CD4-positive, CD25-positive, alpha-beta regulatory T cell (primary cell): ENCODE results near the gene PFN3. TPM values are rescaled to one million over a fixed set of nuclear protein-coding genes. Genes with fewer than 3 reads are reported as not detected.

Experiments
- ATAC-seq, 2 donors: fragments of 150-1000 bp; cut with Tn5 transposase; one replicate each; pipeline ENCODE4 v1.10.0; 2021; ENCODE audit warnings: low read depth in 2 of 2, moderate number of reproducible peaks in 2 of 2, moderate library complexity in 1 of 2
- DNase-seq, 3 donors: peaks; one replicate each; pipeline versions ENCODE4 v3.0.0 to v3.0.0-alpha.2; 2012 to 2022; ENCODE audit warnings: mixed read lengths in 1 of 3
- H3K27ac ChIP-seq: one replicate; pipeline ENCODE4 v1.7.0; 2013; ENCODE audit warnings: mild to moderate bottlenecking, low read length; ENCODE audit not compliant: insufficient read depth, poor library complexity, severe bottlenecking
- H3K27me3 ChIP-seq: one replicate; pipeline ENCODE4 v1.7.0; 2013; ENCODE audit warnings: low read length; ENCODE audit not compliant: control insufficient read depth, insufficient read depth
- H3K36me3 ChIP-seq: one replicate; pipeline ENCODE4 v1.7.0; 2013; ENCODE audit warnings: mild to moderate bottlenecking, low read length, moderate library complexity; ENCODE audit not compliant: control insufficient read depth, insufficient read depth
- H3K4me1 ChIP-seq: 2 replicates; pipeline ENCODE4 v1.7.0; 2013; ENCODE audit warnings: mild to moderate bottlenecking, low read length; ENCODE audit not compliant: insufficient read depth, control insufficient read depth, poor library complexity, severe bottlenecking
- H3K4me3 ChIP-seq: one replicate; pipeline ENCODE4 v1.7.0; 2013; ENCODE audit warnings: low read depth, mild to moderate bottlenecking, low read length, moderate library complexity
- H3K9me3 ChIP-seq, 2 experiments: 1 replicate in 1 of 2; 2 replicates in 1 of 2; pipeline ENCODE4 v1.7.0; 2013; ENCODE audit warnings: low read length in 2 of 2, mild to moderate bottlenecking in 1 of 2, moderate library complexity in 1 of 2; ENCODE audit not compliant: control insufficient read depth in 2 of 2
- H3K27ac Mint-ChIP-seq, 3 donors: one replicate each; pipeline ENCODE4 v1.8.0; 2020 to 2022; ENCODE audit warnings: mild to moderate bottlenecking in 3 of 3, mixed read lengths in 3 of 3, moderate library complexity in 2 of 3
- H3K27me3 Mint-ChIP-seq: one replicate; pipeline ENCODE4 v1.8.0; 2022; ENCODE audit warnings: mild to moderate bottlenecking, mixed read lengths
- H3K36me3 Mint-ChIP-seq: one replicate; pipeline ENCODE4 v1.8.0; 2020; ENCODE audit warnings: mixed read lengths
- H3K4me1 Mint-ChIP-seq, 4 donors: one replicate each; pipeline ENCODE4 v1.8.0; 2020 to 2022; ENCODE audit warnings: mixed read lengths in 4 of 4, mild to moderate bottlenecking in 1 of 4
- H3K4me3 Mint-ChIP-seq, 4 donors: one replicate each; pipeline ENCODE4 v1.8.0; 2020 to 2022; ENCODE audit warnings: mild to moderate bottlenecking in 4 of 4, mixed read lengths in 4 of 4, moderate library complexity in 3 of 4
- H3K9me3 Mint-ChIP-seq, 7 donors: one replicate each; pipeline ENCODE4 v1.8.0; 2020 to 2022; ENCODE audit warnings: mixed read lengths in 7 of 7, mild to moderate bottlenecking in 3 of 7, moderate library complexity in 2 of 7
- polyA plus RNA-seq, 4 donors: library from polyadenylated mRNA; unstranded; fragments of 300-500 nt; fragmentation: Illumina TruSeq; gene quantifications; one replicate each; pipeline ENCODE4 v1.2.3, GENCODE V29; 2021
- total RNA-seq: library from RNA; stranded (reverse); gene quantifications from one replicate; pipeline ENCODE4 v1.2.3, GENCODE V29; 2022

Gene PFN3
- total and polyA plus RNA-seq, 5 donors from 2014 or later: not detected

DNA sequence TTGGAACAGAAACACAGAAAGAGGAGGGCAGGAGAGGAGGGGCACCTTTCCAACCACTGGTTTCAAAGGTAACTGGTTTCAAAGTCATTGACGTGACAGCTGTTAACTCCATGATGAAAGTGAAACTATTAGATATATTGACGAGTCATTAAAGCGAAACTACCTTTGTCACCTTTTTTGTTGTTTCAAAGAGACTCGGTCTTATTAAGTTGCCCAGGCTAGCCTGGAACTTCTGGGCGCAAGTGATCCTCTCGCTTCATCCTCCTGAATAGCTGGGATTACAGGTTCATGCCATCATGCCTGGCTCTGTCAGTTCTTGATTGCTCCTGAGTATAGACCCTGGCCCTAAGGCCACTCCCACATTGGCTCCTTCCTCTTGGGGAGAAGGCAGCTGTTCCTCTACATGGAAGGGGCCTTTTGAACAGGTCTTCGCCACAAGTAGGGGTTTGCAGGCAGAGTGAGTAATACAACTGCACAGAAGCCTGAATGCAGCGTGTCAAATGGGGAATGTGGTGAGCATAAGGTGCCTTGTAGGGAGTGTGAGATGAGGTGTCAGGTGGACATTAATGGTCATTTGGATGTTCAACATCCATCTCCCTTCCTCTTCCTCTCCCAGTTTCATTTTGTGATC, 12.3 kb upstream of the PFN3 start:
- Histone ChIP-seq H3K36me3 (no peaks in the 10 kb centered on the region), H3K4me1 (peaks cover 14% of the 10 kb centered on the region), H3K9me3 (no peaks in the 10 kb centered on the region), H3K27me3 (no peaks in the 10 kb centered on the region), H3K27ac (peak overlapping the region; percentile 72), H3K4me3 (peak overlapping the region; percentile 78)
- Mint-ChIP-seq H3K9me3 (no peaks in the 10 kb centered on the region), H3K27ac (peak overlapping the region; percentile 77 to 89 (median 87)), H3K36me3 (no peaks in the 10 kb centered on the region), H3K4me1 (peaks cover 0 to 48% (median 28%) of the 10 kb centered on the region in 4 donors), H3K27me3 (peaks cover 5% of the 10 kb centered on the region), H3K4me3 (peak overlapping the region; percentile 49 to 81 (median 68))
- DNase-seq: peak in 2 of 3 donors; percentile 74 to 84
- ATAC-seq: peak; percentile 56 to 67

DNA sequence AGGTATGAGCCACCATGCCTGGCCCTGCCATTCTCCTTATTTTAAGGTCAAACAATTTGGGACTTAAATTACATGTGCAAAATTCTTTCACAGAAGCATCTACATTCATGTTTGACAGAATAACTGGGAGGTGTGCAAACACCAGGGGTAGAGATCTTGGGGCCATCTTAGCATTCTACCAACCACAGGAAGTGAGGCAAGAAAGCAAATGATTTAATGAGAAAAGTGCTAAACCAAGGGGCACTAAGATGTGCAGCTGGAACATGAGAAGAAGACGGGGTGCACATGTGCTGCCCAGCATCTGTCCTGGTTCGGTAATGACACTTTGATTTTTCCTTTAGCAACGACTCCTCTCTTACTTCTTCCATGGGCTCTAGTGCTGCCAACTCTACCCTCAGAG, 10.1 kb upstream of the PFN3 start:
- ATAC-seq: no peak
- peak in 1 of 3 donors; percentile 34 for DNase-seq
- no peaks in the 10 kb centered on the region for H3K36me3 Mint-ChIP-seq
- H3K9me3 ChIP-seq: no peaks in the 10 kb centered on the region
- peak overlapping the region; percentile 8 to 85 (median 14) for H3K27ac Mint-ChIP-seq
- no peak overlapping the region for H3K4me3 Mint-ChIP-seq
- no peak overlapping the region for H3K4me3 ChIP-seq
- no peaks in the 10 kb centered on the region for H3K27me3 ChIP-seq
- H3K36me3 ChIP-seq: no peaks in the 10 kb centered on the region
- peaks cover 0 to 44% (median 26%) of the 10 kb centered on the region in 4 donors for H3K4me1 Mint-ChIP-seq
- H3K27ac ChIP-seq: no peak overlapping the region
- no peaks in the 10 kb centered on the region for H3K9me3 Mint-ChIP-seq
- peaks cover 16% of the 10 kb centered on the region for H3K4me1 ChIP-seq
- peaks cover 5% of the 10 kb centered on the region for H3K27me3 Mint-ChIP-seq

DNA sequence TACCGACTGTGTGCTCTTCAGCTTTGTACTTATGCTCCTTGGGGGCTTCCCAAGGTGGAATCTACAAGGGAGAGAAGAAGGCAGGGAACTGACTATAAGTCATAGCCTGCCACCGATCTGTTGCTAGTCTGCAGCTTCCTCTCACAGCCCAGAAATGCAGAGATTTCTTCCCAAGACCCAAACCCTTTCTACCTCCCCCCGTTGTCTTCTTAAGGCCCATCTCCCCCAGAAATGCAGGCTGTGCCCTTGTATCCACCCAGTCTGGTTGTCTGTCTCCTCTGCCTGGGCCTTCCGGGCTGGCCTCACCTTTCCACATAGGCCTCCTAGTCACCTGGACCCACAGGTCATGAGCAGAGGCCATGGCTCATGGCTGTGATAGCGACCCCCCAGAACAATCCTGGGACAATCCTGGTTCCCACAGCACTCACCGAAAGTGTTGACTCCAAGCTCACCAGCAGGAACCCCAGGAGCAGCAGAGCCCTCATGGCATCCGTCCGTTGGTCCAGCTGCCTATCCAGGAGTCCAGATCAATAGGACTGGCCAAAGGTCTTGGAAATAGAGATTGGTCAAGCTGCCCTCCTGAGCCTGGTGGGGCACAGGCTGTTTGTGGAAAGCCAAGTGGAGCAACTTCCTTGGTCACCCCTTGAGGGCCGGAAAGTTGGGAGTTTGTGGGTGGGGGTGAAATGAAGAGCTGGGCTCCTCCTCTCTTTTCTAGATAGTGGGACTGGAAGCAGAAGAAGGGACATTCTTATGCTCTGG, 8.8 kb upstream of the PFN3 start, which contains the start of gene F12:
F12 (minus strand) TSS at position 522 of the 759 bp plus-strand sequence; CDS start at position 485, 37 bp downstream.
- peaks cover 0 to 41% (median 24%) of the 10 kb centered on the region in 4 donors for H3K4me1 Mint-ChIP-seq
- Histone ChIP-seq H3K4me1 (peaks cover 29% of the 10 kb centered on the region), H3K36me3 (no peaks in the 10 kb centered on the region), H3K4me3 (no peak within 1 kb of the TSS), H3K9me3 (no peaks in the 10 kb centered on the region), H3K27me3 (no peaks in the 10 kb centered on the region), H3K27ac (no peak within 1 kb of the TSS)
- no peaks in the 10 kb centered on the region for H3K9me3 Mint-ChIP-seq
- peaks cover 8% of the 10 kb centered on the region for H3K27me3 Mint-ChIP-seq
- peak within 1 kb of the TSS in 1 of 4 donors; percentile 69 for H3K4me3 Mint-ChIP-seq
- DNase-seq: no peak
- ATAC-seq: no peak
- H3K36me3 Mint-ChIP-seq: no peaks in the 10 kb centered on the region
- peak within 1 kb of the TSS in 2 of 3 donors; percentile 14 to 85 for H3K27ac Mint-ChIP-seq

DNA sequence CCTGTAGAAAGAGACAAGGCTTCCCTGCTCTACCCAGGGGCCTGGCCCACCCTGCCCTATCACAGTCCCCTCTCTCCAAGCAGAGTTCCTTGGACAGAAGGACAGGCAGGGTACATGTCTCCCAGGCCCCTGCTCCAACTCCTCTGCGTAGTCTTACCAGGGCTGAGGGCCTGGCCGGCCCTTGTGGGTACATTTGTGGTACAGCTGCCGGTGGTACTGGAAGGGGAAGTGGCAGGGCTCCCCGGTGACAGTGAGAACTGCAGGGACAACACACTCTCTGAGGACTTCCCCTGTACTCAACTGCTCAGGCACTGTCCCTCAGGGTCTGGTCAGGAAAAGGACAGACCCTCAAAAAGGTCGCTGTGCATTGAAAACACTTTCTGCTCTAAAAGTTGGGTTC, 5.3 kb upstream of the PFN3 start:
- H3K4me1 Mint-ChIP-seq: peaks cover 0 to 36% (median 18%) of the 10 kb centered on the region in 4 donors
- DNase-seq (no peak), ATAC-seq (no peak)
- H3K27me3 ChIP-seq: no peaks in the 10 kb centered on the region
- H3K9me3 Mint-ChIP-seq: no peaks in the 10 kb centered on the region
- peak overlapping the region in 1 of 3 donors; percentile 74 for H3K27ac Mint-ChIP-seq
- no peaks in the 10 kb centered on the region for H3K9me3 ChIP-seq
- no peak overlapping the region for H3K4me3 ChIP-seq
- no peak overlapping the region for H3K4me3 Mint-ChIP-seq
- H3K36me3 Mint-ChIP-seq: no peaks in the 10 kb centered on the region
- no peaks in the 10 kb centered on the region for H3K36me3 ChIP-seq
- H3K4me1 ChIP-seq: peaks cover 39% of the 10 kb centered on the region
- H3K27ac ChIP-seq: no peak overlapping the region
- peaks cover 29% of the 10 kb centered on the region for H3K27me3 Mint-ChIP-seq

DNA sequence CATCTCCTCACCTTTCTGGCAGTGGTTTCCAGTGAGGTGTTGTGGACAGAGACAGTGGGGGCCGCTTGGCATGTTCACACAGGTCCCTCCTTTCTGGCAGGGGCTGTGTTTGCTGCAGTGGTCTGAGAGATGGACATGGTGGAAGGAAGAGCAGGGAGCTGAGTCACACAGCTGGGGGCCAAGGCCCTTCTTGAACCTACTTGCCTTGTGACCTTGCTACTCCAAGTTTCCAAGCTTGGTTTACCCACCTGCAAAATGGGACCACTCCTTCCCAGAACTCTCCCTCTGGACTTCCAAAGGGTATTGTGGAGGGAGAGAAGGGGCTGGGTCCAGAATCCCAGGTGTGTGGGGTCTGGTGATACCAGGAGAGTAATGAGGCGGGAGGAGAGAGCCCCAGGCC, 4.9 kb upstream of the PFN3 start:
- Mint-ChIP-seq H3K27me3 (peaks cover 29% of the 10 kb centered on the region), H3K4me1 (peaks cover 0 to 32% (median 14%) of the 10 kb centered on the region in 4 donors), H3K4me3 (no peak overlapping the region), H3K36me3 (no peaks in the 10 kb centered on the region), H3K27ac (no peak overlapping the region), H3K9me3 (no peaks in the 10 kb centered on the region)
- no peaks in the 10 kb centered on the region for H3K9me3 ChIP-seq
- H3K4me3 ChIP-seq: no peak overlapping the region
- H3K36me3 ChIP-seq: no peaks in the 10 kb centered on the region
- ATAC-seq: no peak
- no peak for DNase-seq
- no peak overlapping the region for H3K27ac ChIP-seq
- H3K27me3 ChIP-seq: no peaks in the 10 kb centered on the region
- peaks cover 39% of the 10 kb centered on the region for H3K4me1 ChIP-seq

DNA sequence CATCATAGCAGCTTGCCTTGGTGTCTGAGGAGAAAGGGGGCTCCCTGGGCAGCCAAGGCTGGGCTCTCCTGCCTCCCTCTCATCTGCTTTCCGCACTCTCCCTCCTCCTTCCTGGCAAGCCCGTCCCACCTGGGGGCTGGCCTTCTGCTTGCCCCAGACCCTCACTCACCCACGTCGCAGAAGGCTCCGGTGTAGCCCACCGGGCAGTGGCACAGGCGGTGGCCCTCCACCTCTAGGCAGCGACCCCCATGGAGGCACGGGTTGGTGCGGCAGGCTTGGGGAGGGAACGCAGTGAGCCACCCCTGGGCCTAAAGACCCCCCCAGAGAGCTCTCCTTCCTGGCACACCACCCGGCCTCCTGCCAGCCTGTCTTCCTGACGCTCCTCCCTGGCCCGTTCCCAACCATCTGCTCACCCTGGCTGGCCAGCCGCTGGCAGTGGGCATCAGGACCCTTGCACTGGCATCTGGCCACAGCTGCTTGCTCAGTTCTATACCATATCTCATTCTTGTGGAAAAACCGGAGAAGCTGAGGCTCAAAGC, 4.2 kb upstream of the PFN3 start:
- Mint-ChIP-seq H3K9me3 (no peaks in the 10 kb centered on the region), H3K27me3 (peaks cover 29% of the 10 kb centered on the region), H3K27ac (no peak overlapping the region), H3K36me3 (no peaks in the 10 kb centered on the region), H3K4me1 (peaks cover 0 to 32% (median 13%) of the 10 kb centered on the region in 4 donors), H3K4me3 (peak overlapping the region in 3 of 4 donors; percentile 59 to 66 (median 65))
- H3K27ac ChIP-seq: peak overlapping the region; percentile 55
- H3K9me3 ChIP-seq: no peaks in the 10 kb centered on the region
- ATAC-seq: no peak
- no peaks in the 10 kb centered on the region for H3K36me3 ChIP-seq
- no peak for DNase-seq
- peaks cover 39% of the 10 kb centered on the region for H3K4me1 ChIP-seq
- no peaks in the 10 kb centered on the region for H3K27me3 ChIP-seq
- no peak overlapping the region for H3K4me3 ChIP-seq

DNA sequence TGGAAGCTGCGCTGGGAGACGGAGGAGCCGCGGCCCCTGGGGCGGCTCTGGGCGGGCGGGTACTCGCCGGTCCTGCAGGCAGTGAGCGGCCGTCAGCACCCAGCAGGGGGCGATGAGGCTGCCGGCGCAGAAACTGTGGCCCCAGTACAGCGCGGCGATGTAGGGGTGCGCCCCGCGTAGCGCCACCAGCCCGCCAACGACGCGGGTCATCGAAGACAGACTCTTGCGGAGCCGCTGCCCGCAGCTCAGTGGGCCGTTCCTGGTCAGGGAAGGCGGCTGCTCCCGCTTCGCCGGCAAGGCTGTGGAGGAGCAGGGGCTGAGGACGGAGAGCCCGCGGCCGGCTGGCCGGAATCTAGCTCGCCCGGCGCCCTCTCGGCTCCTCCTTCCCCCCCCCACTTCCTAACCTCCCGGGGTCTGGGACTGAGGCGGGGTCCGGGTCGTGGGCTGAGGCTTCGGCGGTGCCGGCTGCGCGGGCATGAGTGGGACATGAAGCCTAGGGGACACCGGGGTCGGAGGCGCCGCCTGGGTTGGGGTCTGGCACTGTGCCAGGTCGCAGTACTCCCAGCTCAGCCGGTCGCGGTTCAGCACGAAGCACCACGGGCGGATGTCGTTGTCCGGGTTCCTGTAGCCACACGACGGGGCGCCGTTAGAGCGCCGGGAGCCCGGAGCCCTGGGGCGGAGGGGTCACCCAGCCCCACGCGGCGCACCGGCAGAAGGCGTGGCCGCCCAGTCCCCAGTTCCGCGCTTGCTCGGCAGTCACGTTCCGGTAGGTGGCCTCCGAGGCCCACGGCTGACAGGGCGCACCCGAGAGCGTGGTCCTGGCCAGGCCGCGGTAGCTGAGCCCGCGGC, 3.6 kb upstream of the PFN3 start:
- Mint-ChIP-seq H3K27me3 (peaks cover 28% of the 10 kb centered on the region), H3K36me3 (no peaks in the 10 kb centered on the region), H3K4me1 (peaks cover 0 to 30% (median 13%) of the 10 kb centered on the region in 4 donors), H3K9me3 (no peaks in the 10 kb centered on the region), H3K27ac (no peak overlapping the region), H3K4me3 (peak overlapping the region; percentile 82 to 91 (median 86))
- H3K27ac ChIP-seq: peak overlapping the region; percentile 55
- no peaks in the 10 kb centered on the region for H3K36me3 ChIP-seq
- peak; percentile 80 for ATAC-seq
- no peaks in the 10 kb centered on the region for H3K27me3 ChIP-seq
- H3K4me3 ChIP-seq: no peak overlapping the region
- H3K4me1 ChIP-seq: peaks cover 39% of the 10 kb centered on the region
- DNase-seq: peak; percentile 76 to 89 (median 86)
- H3K9me3 ChIP-seq: no peaks in the 10 kb centered on the region
